CD1c-positive myeloid dendritic cell (primary cell): ENCODE results near the gene CCT6A.
"Not testable (repeated sequence)": the region's sequence is repeated elsewhere in the genome, so short reads cannot be mapped to it uniquely, and the experiment has no call there.

Experiments used
- DNase-seq: peaks from one replicate; pipeline ENCODE4 v3.0.0-alpha.2; 2016; ENCODE audit errors: extremely low spot score

The CCT6A gene

DNA sequence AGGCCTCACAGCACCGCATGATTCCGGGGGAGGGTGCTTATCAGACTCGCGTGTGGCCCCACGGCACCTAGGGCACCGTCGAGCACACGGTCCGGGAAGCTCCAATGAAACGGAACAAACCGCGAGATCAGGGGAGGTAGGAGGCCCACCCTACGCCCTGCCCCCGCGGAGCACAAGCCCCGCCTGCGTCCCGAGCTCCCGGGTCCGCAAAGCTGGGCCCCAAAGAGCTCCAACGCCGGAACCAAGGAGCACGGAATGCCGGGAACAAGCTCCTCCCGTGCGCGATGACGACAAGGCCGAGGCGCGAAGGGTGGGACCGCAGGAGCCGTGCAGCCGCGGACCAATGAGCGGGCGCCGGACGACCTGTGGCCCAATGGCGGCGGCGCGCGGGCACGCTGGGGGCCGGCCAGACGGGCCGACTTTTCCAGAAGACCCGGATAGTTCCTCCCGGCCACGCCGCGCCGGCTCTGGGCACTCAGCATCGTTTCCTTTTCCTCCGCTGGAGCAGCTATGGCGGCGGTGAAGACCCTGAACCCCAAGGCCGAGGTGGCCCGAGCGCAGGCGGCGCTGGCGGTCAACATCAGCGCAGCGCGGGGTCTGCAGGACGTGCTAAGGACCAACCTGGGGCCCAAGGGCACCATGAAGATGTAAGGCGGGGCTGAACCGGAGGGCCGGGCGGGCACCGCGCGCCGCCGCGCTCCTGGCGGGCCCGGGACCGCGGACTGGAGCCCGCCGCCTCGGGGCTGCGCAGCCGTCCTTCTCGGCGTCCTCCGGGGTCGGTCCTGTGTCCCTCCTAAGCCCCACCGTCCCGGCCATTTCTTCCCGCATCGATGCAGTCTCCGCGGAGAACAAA is at the start of gene CCT6A, which contains the start of gene PSPH:
TSS of gene CCT6A (plus strand) at position 427 of the 853 bp plus-strand sequence. CDS start at position 511, 84 bp downstream.
TSS of gene PSPH (minus strand) at position 106 of the 853 bp plus-strand sequence. CDS start 30,232 bp downstream, outside the sequence.
- peak; percentile 98 for DNase-seq

DNA sequence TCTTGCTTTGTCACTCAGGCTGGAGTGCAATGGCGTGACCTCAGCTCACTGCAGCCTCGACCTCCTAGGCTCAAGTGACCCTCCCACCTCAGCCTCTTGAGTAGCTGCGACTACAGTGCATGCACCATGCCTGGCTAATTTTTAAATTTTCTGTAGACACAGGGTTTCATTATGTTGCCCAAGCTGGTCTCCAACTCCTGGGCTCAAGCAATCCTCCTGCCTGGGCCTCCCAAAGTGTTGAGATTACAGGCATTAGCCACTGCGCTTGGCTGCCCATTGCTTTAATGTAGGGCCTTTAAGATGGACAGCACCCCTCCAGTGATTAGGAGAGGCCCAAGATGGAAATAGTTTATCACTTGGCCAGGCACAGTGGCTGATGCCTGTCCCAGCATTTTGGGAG is 47.8 kb upstream of the CCT6A start:
- no peak for DNase-seq

DNA sequence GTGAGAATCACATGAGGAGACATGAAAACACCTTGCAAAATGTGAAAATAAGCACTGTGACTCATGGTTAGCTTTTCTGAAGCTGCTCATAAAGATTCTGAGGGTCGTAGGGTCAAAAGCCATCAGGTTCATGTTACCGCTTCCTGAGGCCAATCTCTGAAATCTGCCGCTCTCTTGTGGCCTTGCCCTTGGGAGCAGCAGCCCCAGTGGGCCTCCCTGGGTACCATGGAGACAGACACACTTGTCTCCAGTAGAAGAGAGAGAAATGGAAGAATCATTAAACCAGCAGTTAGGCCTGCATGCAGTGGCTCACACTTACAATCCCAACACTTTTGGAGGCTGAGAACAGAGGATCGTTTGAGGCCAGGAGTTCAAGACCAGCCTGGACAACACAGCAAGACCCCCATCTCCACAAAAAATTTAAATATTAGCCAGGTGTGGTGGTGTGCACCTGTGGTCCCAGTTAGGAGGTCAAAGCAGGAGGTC is 44.4 kb upstream of the CCT6A start:
- DNase-seq, result no peak

DNA sequence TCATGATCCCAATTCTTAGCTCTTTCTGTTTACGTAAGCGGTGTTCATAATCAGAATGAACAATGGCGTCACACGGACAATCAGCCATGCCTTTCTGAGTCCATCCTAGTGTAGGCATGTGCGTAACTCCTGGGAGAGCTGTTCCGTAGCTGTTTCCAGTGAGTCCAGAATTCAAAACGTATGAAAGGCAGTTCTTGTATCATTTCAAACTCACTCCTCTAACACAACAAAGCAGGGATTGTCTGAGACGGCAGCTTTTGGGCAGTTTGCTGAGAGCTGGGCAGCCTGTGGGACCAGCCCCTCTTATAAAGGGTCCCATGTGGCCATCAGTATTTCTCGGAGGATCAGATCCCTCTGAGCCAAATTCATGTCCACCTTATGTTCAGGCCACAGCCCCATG is 43.7 kb upstream of the CCT6A start:
- no peak for DNase-seq

DNA sequence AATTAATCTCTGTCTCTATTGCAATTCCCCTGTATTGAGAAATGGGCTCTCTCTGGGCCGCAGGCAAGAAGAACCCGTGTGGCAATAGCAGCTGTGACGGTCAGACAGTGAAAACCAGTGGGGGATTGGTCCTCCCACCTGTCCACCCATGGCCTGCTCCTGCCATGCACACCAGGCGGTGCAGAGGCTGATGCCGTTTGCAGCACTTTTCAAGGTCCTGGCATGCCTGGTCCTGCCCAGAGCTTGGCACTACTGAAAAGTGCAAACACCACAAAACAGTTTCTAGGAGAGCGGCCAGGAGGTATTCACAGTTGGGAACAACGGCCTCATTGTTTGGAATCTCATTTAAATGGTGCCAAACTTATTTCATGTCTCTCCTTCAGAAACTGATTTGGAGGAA is 41.9 kb upstream of the CCT6A start:
- DNase-seq, result no peak

- not testable (repeated sequence) for DNase-seq
Observed at GRCh38 chr7:56017015-56017414, 34.5 kb upstream of the CCT6A start.

GRCh38 chr7:56019501-56019900 is 32.1 kb upstream of the CCT6A start:
- no peak for DNase-seq

GRCh38 chr7:56023500-56023899 is 28.1 kb upstream of the CCT6A start:
- no peak for DNase-seq

DNA sequence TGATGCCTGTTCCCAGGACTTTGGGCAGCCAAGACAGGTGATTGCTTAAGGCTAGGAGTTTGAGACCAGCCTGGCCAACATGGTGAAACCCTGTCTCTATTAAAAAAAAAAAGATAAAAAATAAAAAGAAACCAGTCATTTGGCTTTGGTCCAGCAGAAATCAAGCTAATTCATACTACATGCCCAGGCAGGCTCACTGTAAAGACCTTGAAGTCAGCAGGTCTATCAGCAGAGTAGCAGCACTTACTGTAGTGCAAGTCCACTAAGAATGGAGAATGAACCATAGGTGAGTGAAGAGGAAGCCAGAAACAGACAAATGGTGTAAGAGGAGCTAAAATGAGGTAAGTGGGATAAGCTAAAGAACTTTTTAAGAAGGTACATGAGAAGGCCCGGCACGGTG is 25.0 kb upstream of the CCT6A start:
- DNase-seq, result no peak

GRCh38 chr7:56028942-56029630 is 22.5 kb upstream of the CCT6A start:
- no peak for DNase-seq

- no peak for DNase-seq
Observed at GRCh38 chr7:56030340-56030739, 21.2 kb upstream of the CCT6A start.

- DNase-seq, result not testable (repeated sequence)
Observed at GRCh38 chr7:56031556-56031955, 20.0 kb upstream of the CCT6A start.

DNA sequence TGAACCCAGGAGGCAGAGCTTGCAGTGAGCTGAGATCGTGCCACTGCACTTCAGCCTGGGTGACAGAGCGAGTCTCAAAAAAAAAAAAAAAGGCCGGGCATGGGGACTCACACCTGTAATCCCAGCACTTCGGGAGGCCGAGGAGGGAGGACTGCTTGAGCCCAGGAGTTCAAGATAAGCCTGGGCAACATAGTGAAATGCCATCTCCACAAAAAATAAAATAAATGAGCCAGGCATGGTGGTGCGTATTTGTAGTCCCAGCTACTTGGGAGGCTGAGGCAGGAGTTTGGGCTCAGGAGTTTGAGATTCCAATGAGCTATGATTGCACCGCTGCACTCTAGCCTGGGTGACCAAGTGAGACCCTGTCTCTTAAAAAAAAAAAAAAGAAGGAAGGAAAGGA is 19.0 kb upstream of the CCT6A start:
- DNase-seq, result not testable (repeated sequence)

DNA sequence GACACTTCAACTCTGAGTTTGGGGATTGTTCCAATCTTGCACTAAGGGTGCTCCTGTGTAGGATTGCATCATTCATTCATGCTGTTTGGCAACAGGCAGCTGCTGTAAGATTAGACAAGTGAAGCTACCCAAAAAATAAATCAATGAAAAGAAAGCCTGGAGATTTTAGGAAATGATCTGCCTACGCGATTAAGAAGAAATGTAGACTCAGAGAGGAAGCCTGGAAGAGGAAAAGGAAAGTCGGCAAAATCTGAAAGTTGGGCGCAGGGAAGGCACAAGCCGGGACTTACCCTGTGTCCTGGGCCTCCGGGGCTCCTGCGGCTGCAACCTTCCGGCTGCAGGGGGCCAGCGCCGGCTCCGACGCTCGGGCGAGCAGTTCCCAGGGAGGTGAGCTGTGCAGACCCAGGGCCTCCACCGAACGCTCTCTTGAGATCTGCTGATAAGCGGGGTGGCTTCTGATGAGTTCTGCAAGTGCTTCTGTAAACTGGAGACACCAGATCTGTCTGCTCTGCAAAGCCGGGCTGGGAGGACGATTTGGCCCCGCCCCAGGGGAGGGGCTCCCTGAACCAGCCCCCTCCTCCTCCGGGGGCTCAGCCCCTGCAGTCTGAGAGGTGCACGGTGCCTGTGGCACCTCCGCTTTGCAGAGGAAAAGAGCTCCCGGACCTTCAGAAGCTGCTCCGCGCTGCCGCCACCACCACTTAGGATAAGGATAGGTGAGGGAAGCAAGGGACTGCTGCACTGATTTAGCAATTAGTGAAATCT is 17.7 kb upstream of the CCT6A start:
- DNase-seq, result peak; percentile 66

GRCh38 chr7:56040730-56041129 is 10.8 kb upstream of the CCT6A start:
- no peak for DNase-seq

- DNase-seq, result peak; percentile 55
Observed at GRCh38 chr7:56045758-56046157, 5.8 kb upstream of the CCT6A start.

DNA sequence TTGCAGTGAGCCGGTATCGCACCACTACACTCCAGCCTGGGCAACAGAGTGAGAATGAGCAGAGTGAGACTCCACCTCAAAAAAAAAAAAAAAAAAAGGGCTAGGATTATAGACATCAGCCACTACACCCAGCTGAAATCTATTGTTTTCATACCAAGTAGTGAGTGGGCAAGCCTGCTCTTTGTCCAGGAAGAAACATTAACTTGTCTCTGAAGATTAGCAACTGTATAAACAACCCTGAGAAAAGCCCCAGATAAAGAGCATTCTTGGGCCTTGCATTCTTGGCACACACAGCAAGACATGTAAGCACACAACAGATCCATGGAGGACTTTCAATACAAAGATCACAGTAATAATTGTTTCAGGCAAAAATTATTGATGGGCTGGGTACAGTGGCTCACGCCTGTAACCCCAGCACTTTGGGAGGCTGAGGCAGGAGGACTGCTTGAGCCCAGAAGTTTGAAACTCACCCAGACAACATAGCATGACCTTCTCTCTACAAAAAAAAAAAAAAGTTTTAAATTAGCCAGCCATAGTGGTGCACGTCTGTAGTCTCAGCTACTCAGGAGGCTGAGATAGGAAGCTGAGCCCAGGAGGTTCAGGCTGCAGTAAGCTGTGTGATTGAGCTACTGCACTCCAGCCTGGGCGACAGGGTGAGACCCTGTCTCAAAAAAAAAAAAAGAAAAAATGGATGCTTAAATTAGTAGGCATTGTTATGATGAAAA is 4.7 kb upstream of the CCT6A start:
- DNase-seq, result no peak

DNA sequence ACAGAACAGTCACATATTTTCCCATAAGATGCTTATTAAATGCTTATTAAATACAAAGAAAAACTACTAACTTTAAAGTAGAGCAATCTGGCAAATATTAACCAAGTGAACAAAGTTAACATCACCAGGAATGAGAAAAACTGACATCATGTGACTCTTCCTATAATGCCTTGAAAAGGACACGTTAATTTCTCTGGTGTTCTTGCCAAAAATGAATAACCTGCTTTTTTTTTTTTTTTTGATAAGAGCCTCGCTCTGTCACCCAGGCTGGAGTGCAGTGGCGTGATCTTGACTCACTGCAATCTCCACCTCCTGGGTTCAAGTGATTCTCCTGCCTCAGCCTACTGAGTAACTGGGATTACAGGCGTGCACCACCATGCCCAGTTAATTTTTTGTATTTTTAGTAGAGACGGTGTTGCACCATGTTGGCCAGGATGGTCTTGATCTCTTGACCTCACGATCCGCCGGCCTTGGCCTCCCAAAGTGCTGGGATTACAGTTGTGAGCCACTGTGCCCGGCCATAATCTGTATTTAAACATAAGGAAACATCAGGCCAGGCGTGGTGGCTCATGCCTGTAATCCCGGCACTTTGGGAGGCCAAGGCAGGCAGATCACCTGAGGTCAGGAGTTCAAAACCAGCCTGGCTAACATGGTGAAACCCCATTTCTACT is 4.0 kb upstream of the CCT6A start:
- not testable (repeated sequence) for DNase-seq

DNA sequence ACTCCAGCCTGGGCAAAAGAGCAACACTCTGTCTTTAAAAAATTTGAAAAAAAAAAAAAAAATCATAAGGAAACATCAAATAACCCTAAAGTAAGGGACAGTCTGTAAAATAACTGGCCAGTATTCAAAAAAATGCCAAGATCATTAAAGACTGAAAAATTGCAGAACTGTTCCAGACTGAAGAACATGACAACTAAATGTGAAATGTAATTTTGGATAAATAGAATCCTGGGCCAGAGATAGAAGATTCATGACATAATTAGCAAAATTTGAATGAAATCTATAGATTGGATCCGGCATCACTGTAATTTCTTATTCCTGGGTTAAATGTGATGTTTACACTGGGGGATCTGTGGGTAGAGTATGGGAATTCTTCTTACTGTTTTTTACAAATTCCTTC is 3.3 kb upstream of the CCT6A start:
- DNase-seq, result no peak

DNA sequence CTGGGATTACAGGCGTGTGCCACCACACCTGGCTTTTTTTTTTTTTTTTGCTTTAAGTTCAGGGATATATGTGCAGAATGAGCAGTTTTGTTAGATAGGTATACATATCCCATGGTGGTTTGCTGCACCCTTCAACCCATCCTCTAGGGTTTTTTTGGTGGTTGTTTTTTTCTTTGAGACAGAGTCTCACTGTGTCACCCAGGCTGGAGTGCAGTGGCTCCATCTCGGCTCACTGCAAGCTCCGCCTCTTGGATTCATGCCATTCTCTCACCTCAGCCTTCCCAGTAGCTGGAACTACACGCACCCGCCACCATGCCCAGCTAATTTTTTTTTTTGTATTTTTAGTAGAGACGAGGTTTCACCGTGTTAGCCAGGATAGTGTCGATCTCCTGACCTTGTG is 2.8 kb upstream of the CCT6A start:
- not testable (repeated sequence) for DNase-seq

DNA sequence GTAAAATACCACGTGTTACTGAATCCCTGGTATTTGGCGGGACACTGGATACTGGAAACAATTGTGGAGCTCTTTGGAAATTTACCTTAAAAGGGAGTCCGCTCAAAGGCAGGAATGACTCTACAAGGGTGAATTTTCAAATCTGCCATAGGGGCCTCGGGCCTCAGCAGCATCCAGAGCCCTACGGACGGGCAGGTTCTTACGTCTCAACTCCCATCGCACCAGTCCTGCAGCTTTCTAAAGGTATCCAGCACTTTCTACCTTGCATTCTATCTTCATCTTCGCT is 569 bp upstream of the CCT6A start:
- no peak for DNase-seq
